Liver (tissue), 9 donors: ENCODE data around the gene GNG12. TPM values are rescaled to one million over a fixed set of nuclear protein-coding genes. Genes with fewer than 3 reads are reported as not detected.

Experiments
- DNase-seq: peaks from one replicate; pipeline ENCODE4 v3.0.0-alpha.2; 2017; ENCODE audit warnings: low spot score
- H3K27ac ChIP-seq, 2 donors: one replicate each; pipeline ENCODE4 v1.7.0; 2013; ENCODE audit warnings: inconsistent platforms in 2 of 2, low read length in 2 of 2, control low read depth in 1 of 2, low read depth in 1 of 2, mild to moderate bottlenecking in 1 of 2
- H3K27me3 ChIP-seq, 4 donors: one replicate each; pipeline versions ENCODE4 v1.6.1 to v1.7.0; 2013; ENCODE audit warnings: low read length in 3 of 4, inconsistent platforms in 1 of 4, mild to moderate bottlenecking in 1 of 4, moderate library complexity in 1 of 4; ENCODE audit not compliant: control insufficient read depth in 4 of 4, insufficient read depth in 4 of 4
- H3K36me3 ChIP-seq, 4 donors: one replicate each; pipeline versions ENCODE4 v1.6.1 to v1.7.0; 2013; ENCODE audit warnings: low read length in 3 of 4, mild to moderate bottlenecking in 3 of 4, low read depth in 1 of 4, moderate library complexity in 1 of 4; ENCODE audit not compliant: control insufficient read depth in 4 of 4, insufficient read depth in 3 of 4
- H3K4me1 ChIP-seq, 4 donors: one replicate each; pipeline versions ENCODE4 v1.6.1 to v1.7.0; 2013; ENCODE audit warnings: low read length in 3 of 4, mild to moderate bottlenecking in 3 of 4, moderate library complexity in 1 of 4; ENCODE audit not compliant: control insufficient read depth in 4 of 4, insufficient read depth in 4 of 4
- H3K4me3 ChIP-seq, 3 donors: one replicate each; pipeline versions ENCODE4 v1.6.1 to v1.7.0; 2013; ENCODE audit warnings: low read length in 3 of 3, control low read depth in 1 of 3, low read depth in 1 of 3, mild to moderate bottlenecking in 1 of 3
- H3K9ac ChIP-seq, 2 donors: one replicate each; pipeline ENCODE4 v1.7.0; 2013; ENCODE audit warnings: low read length in 2 of 2, mild to moderate bottlenecking in 2 of 2, moderate library complexity in 2 of 2, control low read depth in 1 of 2, low read depth in 1 of 2
- H3K9me3 ChIP-seq, 4 donors: one replicate each; pipeline versions ENCODE4 v1.6.1 to v1.7.0; 2013; ENCODE audit warnings: low read length in 3 of 4; ENCODE audit not compliant: control insufficient read depth in 4 of 4
- EGR1 ChIP-seq, 2 donors: IDR thresholded peaks; 2 replicates each; pipeline ENCODE4 v1.6.1; 2016 to 2018; ENCODE audit warnings: antibody characterized with exemption in 2 of 2, low read depth in 2 of 2
- FOXA1 ChIP-seq: IDR thresholded peaks from 2 replicates; pipeline ENCODE4 v1.6.1; 2016; ENCODE audit warnings: antibody characterized with exemption
- FOXA2 ChIP-seq: IDR thresholded peaks from 2 replicates; pipeline ENCODE4 v1.6.1; 2016; ENCODE audit warnings: antibody characterized with exemption
- GABPA ChIP-seq, 2 donors: IDR thresholded peaks in 1 of 2; conservative IDR thresholded peaks in 1 of 2; 2 replicates each; pipeline ENCODE4 v1.6.1; 2016; ENCODE audit warnings: antibody characterized with exemption in 2 of 2, mild to moderate bottlenecking in 1 of 2, moderate library complexity in 1 of 2
- HNF4A ChIP-seq, 2 donors: conservative IDR thresholded peaks; 2 replicates each; pipeline ENCODE4 v1.6.1; 2016; ENCODE audit warnings: antibody characterized with exemption in 2 of 2, mild to moderate bottlenecking in 2 of 2
- HNF4G ChIP-seq: IDR thresholded peaks from 2 replicates; pipeline ENCODE4 v1.6.1; 2016; ENCODE audit warnings: antibody characterized with exemption
- JUND ChIP-seq, 2 donors: IDR thresholded peaks; 2 replicates each; pipeline ENCODE4 v1.6.1; 2016; ENCODE audit warnings: antibody characterized with exemption in 2 of 2
- NR2F2 ChIP-seq: IDR thresholded peaks from 2 replicates; pipeline ENCODE4 v1.6.1; 2016; ENCODE audit warnings: antibody characterized with exemption
- RAD21 ChIP-seq, 2 donors: IDR thresholded peaks; 2 replicates each; pipeline ENCODE4 v1.6.1; 2016; ENCODE audit warnings: antibody characterized with exemption in 2 of 2, mild to moderate bottlenecking in 2 of 2
- RXRA ChIP-seq, 2 donors: IDR thresholded peaks; 2 replicates each; pipeline ENCODE4 v1.6.1; 2017 to 2018; ENCODE audit warnings: antibody characterized with exemption in 2 of 2, mild to moderate bottlenecking in 1 of 2
- SP1 ChIP-seq: IDR thresholded peaks from 2 replicates; pipeline ENCODE4 v1.6.1; 2018; ENCODE audit warnings: antibody characterized with exemption, mild to moderate bottlenecking
- TAF1 ChIP-seq: conservative IDR thresholded peaks from 2 replicates; pipeline ENCODE4 v1.6.1; 2016; ENCODE audit warnings: antibody characterized with exemption, mild to moderate bottlenecking
- YY1 ChIP-seq: IDR thresholded peaks from 2 replicates; pipeline ENCODE4 v1.6.1; 2016; ENCODE audit warnings: antibody characterized with exemption, mild to moderate bottlenecking
- WGBS: extraction: QIAGEN DNeasy Blood & Tissue Kit; methylation state at CpG from one replicate; pipeline ENCODE4 v1.1.7; 2013; 5-methylcytosine and 5-hydroxymethylcytosine counted together
- polyA plus RNA-seq, 2 donors: library from polyadenylated mRNA; stranded (reverse) in 1 of 2; unstranded in 1 of 2; fragments of 200-250 nt in 1 of 2; fragments of >200 nt in 1 of 2; fragmentation: Nextera tagmentation in 1 of 2; extraction: Ambion mirVana in 1 of 2; gene quantifications; one replicate each; pipeline versions ENCODE4 v1.2.1 to v1.2.3, GENCODE V29; 2013 to 2015
- total RNA-seq, 2 donors: library from RNA; depleted of rRNA; stranded (reverse); fragments of >200 nt; gene quantifications; one replicate each; pipeline ENCODE4 v1.2.3, GENCODE V29; 2014
- TF ChIP-seq, protein P1 (sequence below): IDR thresholded peaks from 2 replicates; pipeline ENCODE4 v1.6.1; 2016; ENCODE audit warnings: antibody characterized with exemption
- TF ChIP-seq, protein P2 (sequence below): IDR thresholded peaks from 2 replicates; pipeline ENCODE4 v1.6.1; 2016; ENCODE audit warnings: antibody characterized with exemption, mild to moderate bottlenecking
- TF ChIP-seq, protein P3 (sequence below): IDR thresholded peaks from 2 replicates; pipeline ENCODE4 v1.6.1; 2016; ENCODE audit warnings: antibody characterized with exemption
- TF ChIP-seq, protein P4 (sequence below): fragments of 150-350 bp; IDR thresholded peaks from 2 replicates; pipeline ENCODE4 v1.5.1; 2017; ENCODE audit warnings: improper control_type of control experiment, low read depth, low read length; ENCODE audit not compliant: missing input control
- TF ChIP-seq, protein P5 (sequence below): IDR thresholded peaks from 2 replicates; pipeline ENCODE4 v1.6.1; 2016; ENCODE audit warnings: antibody characterized with exemption
- donor health status: healthy.
- donor health status: healthy.
- donor health status: healthy.
- donor health status: healthy.
- donor health status: healthy.

The GNG12 gene
- total and polyA plus RNA-seq, 4 donors = 15.4 to 26.1 (median 19.7) TPM

DNA sequence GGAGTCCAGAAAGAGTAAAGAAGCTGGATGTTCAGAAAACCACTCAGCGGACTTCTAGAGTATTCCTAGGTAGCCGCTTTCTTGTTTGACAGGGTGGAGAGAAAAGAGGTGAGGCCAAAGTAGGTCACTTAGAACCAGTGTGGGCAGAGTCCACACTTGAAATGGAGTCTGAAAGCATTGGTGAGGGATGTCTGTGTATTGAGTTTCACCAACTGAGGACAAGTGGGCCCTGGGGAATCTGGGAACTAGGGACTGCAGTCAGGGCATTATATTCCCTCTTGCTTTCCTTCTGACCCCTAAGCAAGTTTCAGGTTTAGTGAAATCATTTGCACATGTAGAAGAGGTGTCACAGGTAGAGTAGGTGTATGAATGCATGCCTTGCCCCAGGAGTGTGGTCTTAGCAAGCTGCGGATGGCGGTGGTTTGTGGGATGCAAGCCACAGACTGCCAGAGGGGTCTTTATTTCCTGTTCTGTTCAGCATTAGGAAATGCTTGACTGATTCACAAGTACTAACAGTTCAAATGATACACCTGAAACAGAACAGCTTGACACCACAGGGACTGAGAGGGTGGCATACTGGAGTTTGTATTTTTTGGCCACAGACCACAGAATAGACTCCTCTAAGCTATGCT, 1.1 kb upstream of the GNG12 start:
- peaks cover 0 to 7% (median 4%) of the 10 kb centered on the region in 4 donors for H3K4me1 ChIP-seq
- H3K27me3 ChIP-seq = no peaks in the 10 kb centered on the region
- H3K9ac ChIP-seq = no peak overlapping the region
- TF ChIP-seq FOXA1 = no peak
- no peak for TF ChIP-seq JUND (IDR thresholded peaks at IDR 0.05)
- no peak for TF ChIP-seq TAF1
- TF ChIP-seq SP1 = no peak
- H3K9me3 ChIP-seq = no peaks in the 10 kb centered on the region
- no peaks in the 10 kb centered on the region for H3K36me3 ChIP-seq
- no peak overlapping the region for H3K27ac ChIP-seq
- no peak for DNase-seq
- no peak overlapping the region for H3K4me3 ChIP-seq
- 89% methylated on average over 4 of the region's 4 CpGs for WGBS

DNA sequence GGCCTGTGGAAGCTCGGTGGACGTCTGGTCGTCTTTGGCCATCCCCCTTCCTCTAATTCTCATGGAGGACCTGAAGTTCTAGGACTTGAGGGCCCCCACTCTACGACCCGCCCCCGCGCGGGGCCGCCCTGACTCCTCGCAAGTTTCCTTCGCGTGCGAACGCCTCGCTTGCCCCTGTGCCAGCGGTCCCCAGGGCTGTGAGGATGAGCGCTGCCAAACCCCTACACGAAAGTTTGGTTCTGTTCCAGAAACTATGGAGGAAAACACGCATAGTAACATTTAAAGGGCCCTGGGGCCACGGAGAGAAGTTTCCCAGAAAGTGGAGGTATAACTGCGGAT, 304 bp upstream of the GNG12 start:
- peaks cover 0 to 7% (median 4%) of the 10 kb centered on the region in 4 donors for H3K4me1 ChIP-seq
- DNase-seq = no peak
- peak overlapping the region in 2 of 3 donors; percentile 79 to 94 for H3K4me3 ChIP-seq
- no peaks in the 10 kb centered on the region for H3K27me3 ChIP-seq
- WGBS = 36% methylated on average over 21 of the region's 21 CpGs
- H3K9me3 ChIP-seq = no peaks in the 10 kb centered on the region
- H3K9ac ChIP-seq = no peak overlapping the region
- H3K36me3 ChIP-seq = no peaks in the 10 kb centered on the region
- peak overlapping the region; percentile 72 to 86 for H3K27ac ChIP-seq
- TF ChIP-seq JUND (IDR thresholded peaks at IDR 0.05) (no peak), RAD21 (IDR thresholded peaks at IDR 0.05) (no peak), HNF4G (no peak)
- TF ChIP-seq, protein P1, sequence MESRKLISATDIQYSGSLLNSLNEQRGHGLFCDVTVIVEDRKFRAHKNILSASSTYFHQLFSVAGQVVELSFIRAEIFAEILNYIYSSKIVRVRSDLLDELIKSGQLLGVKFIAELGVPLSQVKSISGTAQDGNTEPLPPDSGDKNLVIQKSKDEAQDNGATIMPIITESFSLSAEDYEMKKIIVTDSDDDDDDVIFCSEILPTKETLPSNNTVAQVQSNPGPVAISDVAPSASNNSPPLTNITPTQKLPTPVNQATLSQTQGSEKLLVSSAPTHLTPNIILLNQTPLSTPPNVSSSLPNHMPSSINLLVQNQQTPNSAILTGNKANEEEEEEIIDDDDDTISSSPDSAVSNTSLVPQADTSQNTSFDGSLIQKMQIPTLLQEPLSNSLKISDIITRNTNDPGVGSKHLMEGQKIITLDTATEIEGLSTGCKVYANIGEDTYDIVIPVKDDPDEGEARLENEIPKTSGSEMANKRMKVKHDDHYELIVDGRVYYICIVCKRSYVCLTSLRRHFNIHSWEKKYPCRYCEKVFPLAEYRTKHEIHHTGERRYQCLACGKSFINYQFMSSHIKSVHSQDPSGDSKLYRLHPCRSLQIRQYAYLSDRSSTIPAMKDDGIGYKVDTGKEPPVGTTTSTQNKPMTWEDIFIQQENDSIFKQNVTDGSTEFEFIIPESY = no peak

DNA sequence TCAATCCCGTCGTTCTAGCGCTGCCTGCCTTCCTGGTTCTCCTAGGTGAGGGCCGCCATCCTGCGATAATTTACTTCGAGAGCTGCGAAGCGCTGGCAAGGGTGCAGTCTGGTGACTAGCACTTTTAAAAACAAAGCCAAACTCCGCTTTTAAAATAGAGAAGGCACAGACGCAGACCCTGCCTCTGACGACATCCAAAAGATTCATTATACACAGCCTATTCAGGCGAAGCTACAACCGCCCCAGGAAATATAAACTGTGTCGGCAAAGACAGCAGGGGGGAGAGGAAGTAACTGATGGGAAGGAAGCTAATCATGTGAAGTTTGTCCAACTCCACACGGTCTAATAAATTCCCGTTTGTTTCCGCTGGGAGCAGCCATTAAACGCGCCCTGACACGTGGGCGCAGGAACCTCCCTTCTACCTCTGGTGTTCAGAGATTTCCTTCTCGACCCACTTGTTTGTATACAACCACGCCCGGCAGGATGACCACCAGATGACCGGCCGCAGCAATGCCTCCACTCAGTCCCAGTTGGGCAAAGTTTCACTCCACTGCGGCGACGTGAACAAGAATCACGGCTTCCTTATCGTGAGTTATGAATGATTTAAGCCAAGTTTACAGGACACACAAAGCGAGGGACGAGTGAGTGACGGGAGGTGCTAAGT, 1.3 kb downstream of the GNG12 start:
- Histone ChIP-seq H3K36me3 (no peaks in the 10 kb centered on the region), H3K4me1 (peaks cover 0 to 7% (median 4%) of the 10 kb centered on the region in 4 donors), H3K27me3 (no peaks in the 10 kb centered on the region), H3K27ac (peak overlapping the region; percentile 72 to 86), H3K9me3 (no peaks in the 10 kb centered on the region), H3K4me3 (peak overlapping the region; percentile 65 to 94 (median 79)), H3K9ac (peak overlapping the region; percentile 81 to 82)
- WGBS = under 1% methylated on average over 34 of the region's 34 CpGs
- DNase-seq = peak; percentile 46
- TF ChIP-seq GABPA (IDR thresholded peaks at IDR 0.05 in 1 of 2, conservative IDR thresholded peaks at IDR 0.05 in 1 of 2) (no peak), RXRA (IDR thresholded peaks at IDR 0.05) (no peak), YY1 (peak; percentile 97), FOXA1 (no peak), TAF1 (peak; percentile 85), HNF4A (conservative IDR thresholded peaks at IDR 0.05) (no peak), SP1 (peak; percentile 33), RAD21 (IDR thresholded peaks at IDR 0.05) (peak in 1 of 2 donors; percentile 39), NR2F2 (no peak), JUND (IDR thresholded peaks at IDR 0.05) (no peak), FOXA2 (no peak), EGR1 (IDR thresholded peaks at IDR 0.05; ENCODE audit: low read depth in 2 of 2) (peak; percentile 43 to 44), HNF4G (no peak)
- TF ChIP-seq, protein P2, sequence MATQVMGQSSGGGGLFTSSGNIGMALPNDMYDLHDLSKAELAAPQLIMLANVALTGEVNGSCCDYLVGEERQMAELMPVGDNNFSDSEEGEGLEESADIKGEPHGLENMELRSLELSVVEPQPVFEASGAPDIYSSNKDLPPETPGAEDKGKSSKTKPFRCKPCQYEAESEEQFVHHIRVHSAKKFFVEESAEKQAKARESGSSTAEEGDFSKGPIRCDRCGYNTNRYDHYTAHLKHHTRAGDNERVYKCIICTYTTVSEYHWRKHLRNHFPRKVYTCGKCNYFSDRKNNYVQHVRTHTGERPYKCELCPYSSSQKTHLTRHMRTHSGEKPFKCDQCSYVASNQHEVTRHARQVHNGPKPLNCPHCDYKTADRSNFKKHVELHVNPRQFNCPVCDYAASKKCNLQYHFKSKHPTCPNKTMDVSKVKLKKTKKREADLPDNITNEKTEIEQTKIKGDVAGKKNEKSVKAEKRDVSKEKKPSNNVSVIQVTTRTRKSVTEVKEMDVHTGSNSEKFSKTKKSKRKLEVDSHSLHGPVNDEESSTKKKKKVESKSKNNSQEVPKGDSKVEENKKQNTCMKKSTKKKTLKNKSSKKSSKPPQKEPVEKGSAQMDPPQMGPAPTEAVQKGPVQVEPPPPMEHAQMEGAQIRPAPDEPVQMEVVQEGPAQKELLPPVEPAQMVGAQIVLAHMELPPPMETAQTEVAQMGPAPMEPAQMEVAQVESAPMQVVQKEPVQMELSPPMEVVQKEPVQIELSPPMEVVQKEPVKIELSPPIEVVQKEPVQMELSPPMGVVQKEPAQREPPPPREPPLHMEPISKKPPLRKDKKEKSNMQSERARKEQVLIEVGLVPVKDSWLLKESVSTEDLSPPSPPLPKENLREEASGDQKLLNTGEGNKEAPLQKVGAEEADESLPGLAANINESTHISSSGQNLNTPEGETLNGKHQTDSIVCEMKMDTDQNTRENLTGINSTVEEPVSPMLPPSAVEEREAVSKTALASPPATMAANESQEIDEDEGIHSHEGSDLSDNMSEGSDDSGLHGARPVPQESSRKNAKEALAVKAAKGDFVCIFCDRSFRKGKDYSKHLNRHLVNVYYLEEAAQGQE = peak; percentile 43
- TF ChIP-seq, protein P3, sequence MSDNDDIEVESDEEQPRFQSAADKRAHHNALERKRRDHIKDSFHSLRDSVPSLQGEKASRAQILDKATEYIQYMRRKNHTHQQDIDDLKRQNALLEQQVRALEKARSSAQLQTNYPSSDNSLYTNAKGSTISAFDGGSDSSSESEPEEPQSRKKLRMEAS = peak; percentile 91
- TF ChIP-seq, protein P4, sequence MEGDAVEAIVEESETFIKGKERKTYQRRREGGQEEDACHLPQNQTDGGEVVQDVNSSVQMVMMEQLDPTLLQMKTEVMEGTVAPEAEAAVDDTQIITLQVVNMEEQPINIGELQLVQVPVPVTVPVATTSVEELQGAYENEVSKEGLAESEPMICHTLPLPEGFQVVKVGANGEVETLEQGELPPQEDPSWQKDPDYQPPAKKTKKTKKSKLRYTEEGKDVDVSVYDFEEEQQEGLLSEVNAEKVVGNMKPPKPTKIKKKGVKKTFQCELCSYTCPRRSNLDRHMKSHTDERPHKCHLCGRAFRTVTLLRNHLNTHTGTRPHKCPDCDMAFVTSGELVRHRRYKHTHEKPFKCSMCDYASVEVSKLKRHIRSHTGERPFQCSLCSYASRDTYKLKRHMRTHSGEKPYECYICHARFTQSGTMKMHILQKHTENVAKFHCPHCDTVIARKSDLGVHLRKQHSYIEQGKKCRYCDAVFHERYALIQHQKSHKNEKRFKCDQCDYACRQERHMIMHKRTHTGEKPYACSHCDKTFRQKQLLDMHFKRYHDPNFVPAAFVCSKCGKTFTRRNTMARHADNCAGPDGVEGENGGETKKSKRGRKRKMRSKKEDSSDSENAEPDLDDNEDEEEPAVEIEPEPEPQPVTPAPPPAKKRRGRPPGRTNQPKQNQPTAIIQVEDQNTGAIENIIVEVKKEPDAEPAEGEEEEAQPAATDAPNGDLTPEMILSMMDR = no peak
- TF ChIP-seq, protein P5, sequence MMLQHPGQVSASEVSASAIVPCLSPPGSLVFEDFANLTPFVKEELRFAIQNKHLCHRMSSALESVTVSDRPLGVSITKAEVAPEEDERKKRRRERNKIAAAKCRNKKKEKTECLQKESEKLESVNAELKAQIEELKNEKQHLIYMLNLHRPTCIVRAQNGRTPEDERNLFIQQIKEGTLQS = no peak
